Stomach (tissue), 4 donors: ENCODE measurements around the gene ADGB.
"Not testable (repeated sequence)": the region's sequence is repeated elsewhere in the genome, so short reads cannot be mapped to it uniquely, and the experiment has no call there.

Experiments
- CTCF ChIP-seq, 7 experiments: fragments of 450-650 bp in 4 of 7; fragments of 200-600 bp in 3 of 7; sonication (generic) in 3 of 7; IDR thresholded peaks; one replicate each; pipeline ENCODE4 v1.5.1; 2016 to 2019; ENCODE audit warnings: antibody characterized with exemption in 7 of 7, control low read depth in 2 of 7, mild to moderate bottlenecking in 1 of 7
- EP300 ChIP-seq: sonication (generic); formaldehyde crosslinking; IDR thresholded peaks from one replicate; pipeline ENCODE4 v1.6.1; 2017; ENCODE audit warnings: antibody characterized with exemption
- POLR2A ChIP-seq, 4 donors: fragments of 450-650 bp; IDR thresholded peaks; one replicate each; pipeline ENCODE4 v1.6.1; 2016; ENCODE audit warnings: antibody characterized with exemption in 4 of 4, control low read depth in 2 of 4, mild to moderate bottlenecking in 1 of 4, moderate library complexity in 1 of 4
- POLR2AphosphoS5 ChIP-seq, 3 donors: sonication (generic); formaldehyde crosslinking; IDR thresholded peaks; one replicate each; pipeline ENCODE4 v1.6.1; 2016; ENCODE audit warnings: antibody characterized with exemption in 3 of 3

GRCh38 chr6:146854521-146855255 lies 255.9 kb downstream of the ADGB start:
- not testable (repeated sequence) for TF ChIP-seq POLR2A (IDR thresholded peaks at IDR 0.05); POLR2AphosphoS5 (IDR thresholded peaks at IDR 0.05); CTCF (IDR thresholded peaks at IDR 0.05); EP300
